ENCODE measurements around the gene MYRIP.
"Not testable (repeated sequence)": the region's sequence is repeated elsewhere in the genome, so short reads cannot be mapped to it uniquely, and the experiment has no call there.

DNA sequence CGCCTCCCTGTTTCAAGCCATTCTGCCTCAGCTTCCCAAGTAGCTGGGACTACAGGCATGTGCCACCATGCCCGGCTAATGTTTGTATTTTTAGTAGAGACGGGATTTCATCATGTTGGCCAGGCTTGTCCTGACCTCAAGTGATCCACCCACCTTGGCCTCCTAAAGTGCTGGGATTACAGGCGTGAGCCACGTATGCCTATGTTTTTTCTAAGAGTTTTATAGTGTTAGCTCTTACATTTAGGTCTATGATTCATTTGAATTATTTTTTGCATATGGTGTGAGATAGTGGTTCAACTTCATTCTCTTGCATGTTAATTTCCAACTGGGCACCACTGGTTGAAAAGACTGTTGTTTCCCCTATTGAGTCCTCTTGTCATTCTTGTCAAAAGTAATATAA is 473.6 kb downstream of the MYRIP start:
- not testable (repeated sequence) for TF ChIP-seq TAF1 (IDR thresholded peaks at IDR 0.05; ENCODE audit: borderline replicate concordance, low read depth, low read length); POLR2A (IDR thresholded peaks at IDR 0.05; ENCODE audit: low read depth, low read length)

Measured in GM12892 (cell line).